ENCODE data around the gene IL15.

GRCh38 chr4:141609243-141609642 is 27.1 kb upstream of the IL15 start:
- TF ChIP-seq CTCF (conservative IDR thresholded peaks at IDR 0.05 in 1 of 2, IDR thresholded peaks at IDR 0.05 in 1 of 2; ENCODE audit: extremely low read depth in 1 of 2, insufficient read depth in 1 of 2, low read depth in 1 of 2, low read length in 2 of 2) (peak in 1 of 2 donors; percentile 22), EZH2 (IDR thresholded peaks at IDR 0.05; ENCODE audit: borderline replicate concordance, low read length) (no peak)
